GM12878 (cell line): ENCODE measurements around the gene TEDC1. TPM values are rescaled to one million over a fixed set of nuclear protein-coding genes. Genes with fewer than 3 reads are reported as not detected.

Source experiments
- ATAC-seq: fragments of 200-7000 bp; cut with Tn5 transposase; 3 replicates; pipeline ENCODE4 v1.9.1; 2020; ENCODE audit warnings: mild to moderate bottlenecking, moderate library complexity
- BruUV-seq: library from RNA; stranded (reverse); fragments of 400-500 nt; replicated peaks from 2 replicates; lab custom pipeline; 2021; lab: Mats Ljungman, UMichigan
- CTCF ChIA-PET: fragments of 300-600 bp; sonication (Branson Sonifier 250); formaldehyde crosslinking; extraction: SDS; loops from one replicate; lab custom pipeline; 2021; ENCODE audit warnings: inconsistent platforms; lab: Yijun Ruan, JAX
- POLR2A ChIA-PET: fragments of 350-600 bp; formaldehyde crosslinking; extraction: SDS; loops from one replicate; lab custom pipeline; 2021; ENCODE audit warnings: inconsistent platforms; lab: Charles Lee
- RAD21 ChIA-PET: fragments of 300-600 bp; sonication (Branson Sonifier 250); formaldehyde crosslinking; loops from one replicate; lab custom pipeline; 2023; ENCODE audit warnings: antibody characterized with exemption; ENCODE audit not compliant: unreplicated experiment; lab: Charles Lee
- SMC1A ChIA-PET: fragments of 300-600 bp; sonication (Branson Sonifier 250); formaldehyde crosslinking; loops from one replicate; lab custom pipeline; 2023; ENCODE audit not compliant: unreplicated experiment, uncharacterized antibody; lab: Charles Lee
- DNase-seq: peaks from one replicate; pipeline ENCODE4 v3.0.0-alpha.2; 2011; ENCODE audit warnings: low read depth, low spot score
- FAIRE-seq: peaks from 3 replicates; lab custom pipeline; 2011; peaks lifted over from hg19 to GRCh38; lab: Jason Lieb, UNC
- H2AFZ ChIP-seq: 2 replicates; pipeline ENCODE4 v1.6.0; 2011; ENCODE audit warnings: low read depth, low read length, control low read depth; ENCODE audit not compliant: control insufficient read depth
- H3K27ac ChIP-seq: 2 replicates; pipeline ENCODE4 v1.5.1; 2011; ENCODE audit warnings: control low read depth; ENCODE audit not compliant: control insufficient read depth, insufficient read depth
- H3K27me3 ChIP-seq, 2 experiments: replicated peaks in 1 of 2; 2 replicates each; pipeline versions ENCODE4 v1.6.0 to v1.6.1; 2011; ENCODE audit warnings: low read length in 1 of 2; ENCODE audit not compliant: control insufficient read depth in 2 of 2, insufficient read depth in 2 of 2
- H3K36me3 ChIP-seq, 2 experiments: 2 replicates each; pipeline ENCODE4 v1.5.1; 2011; ENCODE audit warnings: low read length in 1 of 2; ENCODE audit not compliant: control insufficient read depth in 2 of 2, insufficient read depth in 2 of 2
- H3K4me1 ChIP-seq: 2 replicates; pipeline ENCODE4 v1.6.1; 2011; ENCODE audit warnings: mild to moderate bottlenecking, low read length, moderate library complexity, mixed read lengths; ENCODE audit not compliant: control insufficient read depth, insufficient read depth
- H3K4me2 ChIP-seq: 2 replicates; pipeline ENCODE4 v1.6.0; 2011; ENCODE audit warnings: control low read depth; ENCODE audit not compliant: control insufficient read depth, insufficient read depth
- H3K4me3 ChIP-seq: fragments of 200-600 bp; sonication (generic); 2 replicates; pipeline ENCODE4 v1.5.1; 2016
- H3K79me2 ChIP-seq: 2 replicates; pipeline ENCODE4 v1.6.0; 2011; ENCODE audit warnings: low read length; ENCODE audit not compliant: control insufficient read depth, insufficient read depth
- H3K9ac ChIP-seq: 2 replicates; pipeline ENCODE4 v1.8.0; 2011; ENCODE audit warnings: low read length, control low read depth, mixed read lengths; ENCODE audit not compliant: control insufficient read depth, insufficient read depth
- H3K9me3 ChIP-seq: replicated peaks from 3 replicates; pipeline ENCODE4 v1.5.1; 2011; ENCODE audit warnings: mild to moderate bottlenecking, low read length; ENCODE audit not compliant: control insufficient read depth, insufficient read depth
- H4K20me1 ChIP-seq: 2 replicates; pipeline ENCODE4 v1.6.0; 2011; ENCODE audit not compliant: control insufficient read depth, insufficient read depth
- CHD4 ChIP-seq: fragments of 200-600 bp; sonication (generic); IDR thresholded peaks from 2 replicates; pipeline ENCODE4 v1.6.1; 2016; ENCODE audit warnings: mild to moderate bottlenecking
- IKZF1 ChIP-seq: fragments of 450-650 bp; conservative IDR thresholded peaks from 2 replicates; pipeline ENCODE4 v1.6.1; 2017; ENCODE audit warnings: antibody characterized with exemption, mild to moderate bottlenecking
- NRF1 ChIP-seq: conservative IDR thresholded peaks from 2 replicates; pipeline ENCODE4 v1.6.1; 2011; ENCODE audit warnings: mild to moderate bottlenecking, low read depth, low read length, improper control_type of control experiment
- POLR2AphosphoS2 ChIP-seq: IDR thresholded peaks from 2 replicates; pipeline ENCODE4 v1.6.1; 2011; ENCODE audit warnings: low read depth, mild to moderate bottlenecking, low read length, improper control_type of control experiment, moderate library complexity
- SIN3A ChIP-seq: IDR thresholded peaks from 2 replicates; pipeline ENCODE4 v1.6.1; 2012; ENCODE audit warnings: low read depth, low read length, improper control_type of control experiment
- SP1 ChIP-seq: IDR thresholded peaks from one replicate; pipeline ENCODE4 v1.6.1; 2011; ENCODE audit warnings: low read depth, low read length
- WGBS: methylation state at CpG from one replicate; pipeline ENCODE4 v1.1.6; 2016; ENCODE audit warnings: low lambda C conversion rate; ENCODE audit not compliant: insufficient replicate concordance, insufficient coverage; ENCODE audit errors: missing lambda C conversion rate; 5-methylcytosine and 5-hydroxymethylcytosine counted together
- in situ Hi-C: fragments of 300-500 bp; cut with MboI; formaldehyde crosslinking; loops from 9 replicates; pipeline ENCODE4 v1.14.3; 2018; ENCODE audit warnings: mixed read lengths
- intact Hi-C: fragments of 100-400 bp; cut with micrococcal nuclease; formaldehyde crosslinking; loops from one replicate; pipeline ENCODE4 v1.14.2; 2022; ENCODE audit not compliant: unreplicated experiment
- polyA plus RNA-seq, 11 experiments: library from polyadenylated mRNA; depleted of rRNA in 4 of 11; unstranded in 6 of 11; stranded (reverse) in 5 of 11; fragments of >200 nt; fragmentation: Nextera tagmentation in 4 of 11; fragmentation: Illumina TruSeq in 1 of 11; extraction: Ambion mirVana in 4 of 11; extraction: Trizol in 1 of 11; gene quantifications; 1 replicate in 1 of 11; 2 replicates in 10 of 11; pipeline versions ENCODE4 v1.2.1 to v1.2.3, GENCODE V29; 2011 to 2016; ENCODE audit warnings: inconsistent platforms in 2 of 11, missing spikeins in 2 of 11, low read depth in 1 of 11
- total RNA-seq, 4 experiments: library from RNA; depleted of rRNA in 3 of 4; stranded (reverse); fragments of >200 nt in 3 of 4; fragmentation: Illumina TruSeq in 1 of 4; extraction: Trizol in 1 of 4; gene quantifications; 2 replicates each; pipeline versions ENCODE4 v1.2.1 to v1.2.3, GENCODE V29; 2013 to 2021
- TF ChIP-seq, protein P1 (sequence below): fragments of 150-350 bp; IDR thresholded peaks from 2 replicates; pipeline ENCODE4 v1.6.1; 2014; ENCODE audit warnings: mild to moderate bottlenecking, low read depth, low read length
- TF ChIP-seq, protein P2 (sequence below): fragments of 450-650 bp; IDR thresholded peaks from 2 replicates; pipeline ENCODE4 v1.6.1; 2017; ENCODE audit warnings: antibody characterized with exemption, mild to moderate bottlenecking, moderate library complexity
- TF ChIP-seq, protein P3 (sequence below): fragments of 450-650 bp; IDR thresholded peaks from 2 replicates; pipeline ENCODE4 v1.6.1; 2014; ENCODE audit warnings: mild to moderate bottlenecking

Gene TEDC1
- total and polyA plus RNA-seq, 10 of the 15 experiments (the other 5 are each of a cell fraction or from before 2014, with no cell fraction given), result 0.19 to 34.2 (median 14.5) TPM

- FAIRE-seq, result no peak
- BruUV-seq, result no TSS peak
- H3K27ac ChIP-seq, result no peak overlapping the region
- no peak overlapping the region for H3K4me3 ChIP-seq
- POLR2A ChIA-PET, result no interaction called here
- SMC1A ChIA-PET, result no interaction called here
- no peak overlapping the region for H2AFZ ChIP-seq
- CTCF ChIA-PET, result no interaction called here
- peaks cover 2% of the 10 kb centered on the region; the same call in 1 of the 2 replicates for H3K79me2 ChIP-seq
- no peaks in the 10 kb centered on the region for H3K9me3 ChIP-seq
- RAD21 ChIA-PET, result no interaction called here
- TF ChIP-seq POLR2AphosphoS2, result no peak
- no peak for TF ChIP-seq SP1
- TF ChIP-seq IKZF1, result no peak
- TF ChIP-seq, protein P1, sequence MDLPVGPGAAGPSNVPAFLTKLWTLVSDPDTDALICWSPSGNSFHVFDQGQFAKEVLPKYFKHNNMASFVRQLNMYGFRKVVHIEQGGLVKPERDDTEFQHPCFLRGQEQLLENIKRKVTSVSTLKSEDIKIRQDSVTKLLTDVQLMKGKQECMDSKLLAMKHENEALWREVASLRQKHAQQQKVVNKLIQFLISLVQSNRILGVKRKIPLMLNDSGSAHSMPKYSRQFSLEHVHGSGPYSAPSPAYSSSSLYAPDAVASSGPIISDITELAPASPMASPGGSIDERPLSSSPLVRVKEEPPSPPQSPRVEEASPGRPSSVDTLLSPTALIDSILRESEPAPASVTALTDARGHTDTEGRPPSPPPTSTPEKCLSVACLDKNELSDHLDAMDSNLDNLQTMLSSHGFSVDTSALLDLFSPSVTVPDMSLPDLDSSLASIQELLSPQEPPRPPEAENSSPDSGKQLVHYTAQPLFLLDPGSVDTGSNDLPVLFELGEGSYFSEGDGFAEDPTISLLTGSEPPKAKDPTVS, result no peak
- no peak for TF ChIP-seq SIN3A
- TF ChIP-seq, protein P2, sequence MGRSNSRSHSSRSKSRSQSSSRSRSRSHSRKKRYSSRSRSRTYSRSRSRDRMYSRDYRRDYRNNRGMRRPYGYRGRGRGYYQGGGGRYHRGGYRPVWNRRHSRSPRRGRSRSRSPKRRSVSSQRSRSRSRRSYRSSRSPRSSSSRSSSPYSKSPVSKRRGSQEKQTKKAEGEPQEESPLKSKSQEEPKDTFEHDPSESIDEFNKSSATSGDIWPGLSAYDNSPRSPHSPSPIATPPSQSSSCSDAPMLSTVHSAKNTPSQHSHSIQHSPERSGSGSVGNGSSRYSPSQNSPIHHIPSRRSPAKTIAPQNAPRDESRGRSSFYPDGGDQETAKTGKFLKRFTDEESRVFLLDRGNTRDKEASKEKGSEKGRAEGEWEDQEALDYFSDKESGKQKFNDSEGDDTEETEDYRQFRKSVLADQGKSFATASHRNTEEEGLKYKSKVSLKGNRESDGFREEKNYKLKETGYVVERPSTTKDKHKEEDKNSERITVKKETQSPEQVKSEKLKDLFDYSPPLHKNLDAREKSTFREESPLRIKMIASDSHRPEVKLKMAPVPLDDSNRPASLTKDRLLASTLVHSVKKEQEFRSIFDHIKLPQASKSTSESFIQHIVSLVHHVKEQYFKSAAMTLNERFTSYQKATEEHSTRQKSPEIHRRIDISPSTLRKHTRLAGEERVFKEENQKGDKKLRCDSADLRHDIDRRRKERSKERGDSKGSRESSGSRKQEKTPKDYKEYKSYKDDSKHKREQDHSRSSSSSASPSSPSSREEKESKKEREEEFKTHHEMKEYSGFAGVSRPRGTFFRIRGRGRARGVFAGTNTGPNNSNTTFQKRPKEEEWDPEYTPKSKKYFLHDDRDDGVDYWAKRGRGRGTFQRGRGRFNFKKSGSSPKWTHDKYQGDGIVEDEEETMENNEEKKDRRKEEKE, result no peak
- TF ChIP-seq NRF1, result no peak
- TF ChIP-seq, protein P3, sequence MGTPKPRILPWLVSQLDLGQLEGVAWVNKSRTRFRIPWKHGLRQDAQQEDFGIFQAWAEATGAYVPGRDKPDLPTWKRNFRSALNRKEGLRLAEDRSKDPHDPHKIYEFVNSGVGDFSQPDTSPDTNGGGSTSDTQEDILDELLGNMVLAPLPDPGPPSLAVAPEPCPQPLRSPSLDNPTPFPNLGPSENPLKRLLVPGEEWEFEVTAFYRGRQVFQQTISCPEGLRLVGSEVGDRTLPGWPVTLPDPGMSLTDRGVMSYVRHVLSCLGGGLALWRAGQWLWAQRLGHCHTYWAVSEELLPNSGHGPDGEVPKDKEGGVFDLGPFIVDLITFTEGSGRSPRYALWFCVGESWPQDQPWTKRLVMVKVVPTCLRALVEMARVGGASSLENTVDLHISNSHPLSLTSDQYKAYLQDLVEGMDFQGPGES, result no peak
- no peak for TF ChIP-seq CHD4
- no peaks in the 10 kb centered on the region for H4K20me1 ChIP-seq
- no peaks in the 10 kb centered on the region for H3K27me3 ChIP-seq
- in situ Hi-C loops (no loop called here), intact Hi-C loops (no loop called here)
- peaks cover 0 to 20% of the 10 kb centered on the region in 2 experiments; a peak in 3 of 4 replicates for H3K36me3 ChIP-seq
- no peak for DNase-seq
- no peaks in the 10 kb centered on the region for H3K4me1 ChIP-seq
- 86% methylated on average over 12 of the region's 12 CpGs for WGBS
- no peak for ATAC-seq
- no peak overlapping the region for H3K4me2 ChIP-seq
- H3K9ac ChIP-seq, result no peak overlapping the region
Observed at GRCh38 chr14:105442834-105443233, 48.2 kb upstream of the TEDC1 start.
